Gastroesophageal sphincter (tissue), 3 donors: ENCODE results near the gene TLR6.

Source experiments
- CTCF ChIP-seq, 4 experiments: fragments of 200-600 bp in 2 of 4; fragments of 450-650 bp in 2 of 4; sonication (generic) in 1 of 4; IDR thresholded peaks; one replicate each; pipeline ENCODE4 v1.5.1; 2017 to 2019; ENCODE audit warnings: antibody characterized with exemption in 4 of 4, mild to moderate bottlenecking in 2 of 4, moderate library complexity in 2 of 4
- EP300 ChIP-seq: sonication (generic); formaldehyde crosslinking; IDR thresholded peaks from one replicate; pipeline ENCODE4 v1.6.1; 2017; ENCODE audit warnings: antibody characterized with exemption, mild to moderate bottlenecking
- POLR2A ChIP-seq, 2 donors: fragments of 450-650 bp; IDR thresholded peaks; one replicate each; pipeline ENCODE4 v1.6.1; 2017; ENCODE audit warnings: antibody characterized with exemption in 2 of 2, mild to moderate bottlenecking in 2 of 2, moderate library complexity in 1 of 2
- POLR2AphosphoS5 ChIP-seq: sonication (generic); formaldehyde crosslinking; IDR thresholded peaks from one replicate; pipeline ENCODE4 v1.6.1; 2017; ENCODE audit warnings: antibody characterized with exemption

- TF ChIP-seq POLR2A (IDR thresholded peaks at IDR 0.05) (no peak), CTCF (IDR thresholded peaks at IDR 0.05) (no peak), POLR2AphosphoS5 (no peak), EP300 (no peak)
Measured at GRCh38 chr4:38889143-38889542, 32.5 kb upstream of the TLR6 start.
